Hematopoietic multipotent progenitor cell treated with erythropoietin and hydrocortisone succinate and interleukin-3 and kit ligand, for 17 days (in vitro differentiated cells): ENCODE measurements around the gene SLC37A3.
"Not testable (repeated sequence)": the region's sequence is repeated elsewhere in the genome, so short reads cannot be mapped to it uniquely, and the experiment has no call there.

Source experiments
- DNase-seq: peaks from one replicate; pipeline ENCODE4 v3.0.0-alpha.2; 2015; ENCODE audit warnings: low spot score

SLC37A3 gene

GRCh38 chr7:140348161-140348849 is 50.0 kb downstream of the SLC37A3 start:
- no peak for DNase-seq

GRCh38 chr7:140347218-140347617 is 51.1 kb downstream of the SLC37A3 start:
- DNase-seq: no peak

- no peak for DNase-seq
Observed at GRCh38 chr7:140345426-140345825, 52.9 kb downstream of the SLC37A3 start.

- DNase-seq: peak; percentile 58
Observed at GRCh38 chr7:140342727-140343514, 55.4 kb downstream of the SLC37A3 start.

GRCh38 chr7:140338959-140339358 is 59.4 kb downstream of the SLC37A3 start:
- not testable (repeated sequence) for DNase-seq

GRCh38 chr7:140334341-140335057 is 63.8 kb downstream of the SLC37A3 start:
- no peak for DNase-seq

GRCh38 chr7:140333686-140334085 is 64.6 kb downstream of the SLC37A3 start:
- DNase-seq: no peak

GRCh38 chr7:140333223-140333622 is 65.1 kb downstream of the SLC37A3 start:
- no peak for DNase-seq

- no peak for DNase-seq
Observed at GRCh38 chr7:140330595-140330994, 67.7 kb downstream of the SLC37A3 start.

GRCh38 chr7:140330128-140330527 is 68.2 kb downstream of the SLC37A3 start:
- DNase-seq: no peak

GRCh38 chr7:140327261-140327661 is 71.1 kb downstream of the SLC37A3 start:
- no peak for DNase-seq

GRCh38 chr7:140326116-140326928 is 72.0 kb downstream of the SLC37A3 start:
- peak; percentile 86 for DNase-seq

- no peak for DNase-seq
Observed at GRCh38 chr7:140325600-140325999, 72.7 kb downstream of the SLC37A3 start.

- DNase-seq: no peak
Observed at GRCh38 chr7:140324714-140325113, 73.6 kb downstream of the SLC37A3 start.

GRCh38 chr7:140322759-140323158 is 75.6 kb downstream of the SLC37A3 start:
- DNase-seq: peak; percentile 87

GRCh38 chr7:140320078-140320477 is 78.3 kb downstream of the SLC37A3 start:
- peak; percentile 56 for DNase-seq

- no peak for DNase-seq
Observed at GRCh38 chr7:140317999-140318398, 80.3 kb downstream of the SLC37A3 start.

- peak; percentile 67 for DNase-seq
Observed at GRCh38 chr7:140317597-140317996, 80.7 kb downstream of the SLC37A3 start.

GRCh38 chr7:140316165-140316661 is 82.1 kb downstream of the SLC37A3 start:
- peak; percentile 63 for DNase-seq

GRCh38 chr7:140315498-140316164 is 82.7 kb downstream of the SLC37A3 start:
- DNase-seq: no peak
